Activated T-cell treated with anti-CD3 and anti-CD28 coated beads, Interleukin-2, amount 50 U/mL, for 48 hours (primary cell): Measurements from ENCODE around the gene PAQR7.
"Not testable (repeated sequence)": the region's sequence is repeated elsewhere in the genome, so short reads cannot be mapped to it uniquely, and the experiment has no call there.

Experiments
- DNase-seq, 2 experiments: peaks; one replicate each; pipeline ENCODE4 v3.0.0-alpha.2; 2020

PAQR7 gene

DNA sequence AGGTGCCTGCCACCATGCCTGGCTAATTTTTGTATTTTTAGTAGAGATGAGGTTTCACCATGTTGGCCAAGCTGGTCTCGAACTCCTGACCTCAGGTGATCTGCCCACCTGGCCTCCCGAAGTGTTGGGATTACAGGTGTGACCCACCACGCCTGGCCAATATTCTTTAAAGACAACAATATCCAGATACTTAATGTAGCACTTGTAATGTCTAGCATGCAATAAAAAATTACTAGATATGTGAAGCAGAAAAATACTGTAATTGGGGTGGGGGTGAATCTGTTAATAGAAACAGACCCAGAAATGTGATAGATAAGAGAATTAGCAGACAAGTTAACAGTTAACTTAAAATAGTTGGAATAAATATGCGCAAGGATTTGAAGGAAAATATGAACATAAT lies 35.7 kb downstream of the PAQR7 start:
- DNase-seq: not testable (repeated sequence)

DNA sequence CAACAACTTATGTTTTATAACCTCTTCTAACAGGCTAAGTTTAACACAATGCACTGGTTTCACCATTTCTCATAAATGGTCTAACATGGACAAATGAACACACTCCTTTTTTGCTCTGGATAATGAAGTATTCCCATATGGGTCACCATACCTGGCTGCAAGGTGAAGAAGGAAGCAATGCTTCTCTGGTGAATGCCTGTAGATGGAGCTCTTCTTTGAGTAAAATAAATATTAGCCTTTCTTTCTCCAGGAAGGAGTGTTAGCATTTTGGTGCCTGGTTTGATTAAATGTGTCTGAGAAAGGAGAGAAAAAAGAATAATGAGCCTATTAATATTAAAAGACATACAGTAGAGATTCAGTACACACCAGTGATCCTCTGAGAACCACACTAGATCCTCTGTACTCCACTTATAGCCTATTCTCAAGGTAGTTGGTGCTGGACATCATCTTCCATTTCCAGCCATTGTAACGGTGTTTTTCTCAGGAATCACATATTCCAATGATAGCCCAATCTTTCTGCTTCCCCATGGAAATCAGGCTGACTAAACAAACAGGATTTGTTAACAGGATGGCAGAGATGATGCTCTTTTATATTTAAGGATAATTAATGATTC lies 38.1 kb downstream of the PAQR7 start:
- no peak for DNase-seq

DNA sequence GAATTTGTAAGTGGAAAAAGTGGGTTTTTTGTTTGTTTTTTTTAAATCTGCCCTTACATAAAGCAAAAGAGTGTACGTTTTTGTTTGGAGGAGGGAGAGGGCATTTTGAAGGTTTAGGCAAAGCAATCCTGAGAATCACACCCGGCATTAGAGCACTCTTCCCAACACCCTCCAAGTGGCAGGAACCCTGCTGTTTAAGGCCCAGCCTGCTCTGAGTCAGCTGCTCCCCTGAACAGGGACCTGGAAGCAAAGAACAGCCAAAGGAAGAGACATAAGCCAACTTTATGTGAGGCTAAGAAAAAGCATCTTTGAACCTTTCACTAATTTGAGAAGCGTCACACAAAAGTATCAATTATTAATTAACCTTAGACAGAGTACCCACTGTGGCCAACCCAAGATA lies 38.8 kb downstream of the PAQR7 start:
- DNase-seq: no peak

DNA sequence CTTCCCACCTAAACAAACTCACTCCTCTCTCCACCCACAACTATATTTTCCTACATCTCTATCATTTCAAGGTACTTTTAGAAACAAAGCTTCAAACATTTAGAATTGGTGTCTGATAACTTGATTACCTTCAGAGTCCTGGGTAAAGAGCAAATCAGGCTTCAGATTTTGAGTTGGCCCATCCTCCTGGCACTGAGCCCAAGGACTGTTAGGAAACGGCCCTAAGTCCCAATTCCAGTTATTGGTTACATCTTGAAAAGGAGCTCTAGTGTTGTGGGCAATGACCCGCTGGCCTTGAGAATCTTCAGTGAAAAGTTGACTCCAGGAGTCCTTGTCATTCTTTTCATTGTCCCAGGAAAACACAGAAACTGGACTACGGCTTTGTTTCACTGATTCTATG lies 40.6 kb downstream of the PAQR7 start:
- DNase-seq: no peak

DNA sequence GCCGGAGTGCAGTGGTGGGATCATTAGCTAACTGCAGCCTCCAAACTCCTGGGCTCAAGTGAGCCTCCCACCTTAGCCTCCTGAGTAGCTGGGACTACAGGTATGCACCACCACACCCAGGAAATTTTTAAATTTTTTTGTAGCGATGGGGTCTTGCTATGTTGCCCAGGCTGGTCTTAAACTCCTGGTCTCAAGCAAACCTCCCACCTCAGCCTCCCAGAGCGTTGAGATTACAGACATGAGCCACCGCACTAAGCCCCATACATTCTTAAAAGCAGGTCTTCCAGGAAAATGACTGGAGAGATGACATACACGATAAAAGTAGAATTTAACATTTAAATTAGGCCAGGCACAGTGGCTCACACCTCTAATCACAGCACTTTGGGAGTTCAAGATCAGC lies 42.4 kb downstream of the PAQR7 start:
- DNase-seq: no peak

DNA sequence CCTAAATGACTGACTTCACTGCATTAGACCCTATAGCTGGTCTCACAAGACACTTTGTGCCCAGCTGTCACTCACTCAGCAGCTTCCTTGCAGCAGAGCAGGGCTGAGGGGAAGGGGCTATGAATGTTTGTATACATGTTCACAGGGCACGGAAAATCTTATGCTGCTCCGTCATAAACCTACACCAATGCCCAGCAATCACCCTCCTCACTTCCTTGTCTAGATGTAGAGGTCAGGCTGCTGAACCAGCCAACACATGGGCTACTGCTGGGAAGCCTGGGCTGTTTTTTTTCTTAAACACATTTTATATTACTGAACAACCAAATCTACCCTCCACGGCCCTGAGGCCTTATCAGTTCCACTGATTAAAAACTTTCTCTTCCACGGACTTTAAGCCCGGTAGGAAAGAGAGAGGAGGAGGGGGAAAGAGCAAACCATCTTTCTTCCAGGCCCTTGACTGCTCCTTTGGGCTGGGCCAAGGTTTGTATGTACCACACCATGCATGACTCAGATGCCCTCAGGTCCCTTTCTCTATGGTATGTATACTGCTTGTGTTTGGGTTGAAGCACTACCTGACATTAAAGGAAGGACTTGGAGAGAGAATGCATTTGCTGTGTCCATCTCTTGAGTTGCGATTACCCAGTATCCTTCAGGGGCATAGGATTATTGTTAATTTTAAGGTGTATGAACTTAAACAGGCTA lies 43.0 kb downstream of the PAQR7 start:
- no peak for DNase-seq

DNA sequence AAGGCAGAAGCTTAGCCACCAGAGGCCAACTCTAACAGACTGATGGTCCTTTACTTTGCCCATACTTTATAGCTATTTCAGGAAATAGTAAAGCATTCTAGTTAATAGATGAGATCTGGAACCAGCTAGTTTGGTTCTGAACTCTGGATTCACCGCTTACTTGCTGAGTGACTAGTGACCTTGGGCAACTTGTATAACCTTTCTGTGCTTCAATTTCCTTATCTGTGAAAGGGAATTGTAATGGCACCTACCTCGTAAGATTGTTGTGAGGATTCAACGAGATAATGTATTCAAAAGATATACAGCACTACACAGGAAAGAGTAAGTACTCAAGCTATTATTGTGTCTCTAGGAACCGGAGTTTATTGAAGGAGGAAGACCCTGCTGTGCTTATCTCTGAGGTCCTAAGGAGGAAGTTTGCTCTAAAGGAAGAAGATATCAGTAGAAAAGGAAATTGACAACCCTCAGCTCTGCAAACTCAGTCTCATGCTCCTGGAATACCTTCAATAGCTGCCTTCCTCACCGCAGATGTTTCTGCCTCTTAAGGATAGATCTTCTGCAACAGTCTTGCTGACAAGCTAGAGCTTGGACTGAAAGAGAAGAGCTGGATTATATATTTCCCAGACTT lies 43.8 kb downstream of the PAQR7 start:
- no peak for DNase-seq

DNA sequence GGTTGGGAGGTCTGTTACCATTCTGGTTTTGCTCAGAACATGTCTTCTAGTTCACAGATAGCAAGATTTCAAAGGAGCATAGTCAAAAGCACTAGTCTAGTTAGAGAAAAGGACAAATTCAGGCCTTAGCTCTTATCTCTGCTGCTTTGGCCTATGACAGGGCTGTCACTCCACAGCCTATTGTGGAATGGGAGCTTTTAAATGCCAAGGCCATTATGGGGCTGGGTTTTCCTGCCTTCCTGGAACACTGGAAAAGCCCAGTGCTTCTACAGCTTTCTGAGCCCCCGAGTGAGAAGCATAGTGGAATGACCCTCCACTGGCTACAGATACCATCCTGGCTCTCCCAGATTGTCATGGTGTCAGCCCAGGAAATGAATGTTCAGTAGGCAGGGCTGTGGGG lies 46.5 kb downstream of the PAQR7 start:
- no peak for DNase-seq

DNA sequence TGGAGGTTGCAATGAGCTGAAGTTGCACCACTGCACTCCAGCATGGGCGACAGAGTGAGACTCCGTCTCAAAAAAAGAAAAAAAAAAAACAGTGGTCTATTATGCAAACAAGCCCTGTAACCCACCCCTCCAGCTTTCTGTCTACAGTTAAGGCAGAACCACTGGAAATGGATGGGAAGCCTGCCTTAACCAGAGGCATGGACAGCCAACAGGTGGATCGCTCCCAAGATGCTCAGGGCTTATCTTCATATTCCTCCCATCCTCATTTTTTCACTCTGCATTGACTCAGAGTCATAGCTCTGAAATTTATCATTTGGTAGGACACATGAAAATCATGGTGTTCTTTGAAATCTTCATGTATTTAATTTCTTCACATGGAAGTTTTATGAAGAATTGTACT lies 47.0 kb downstream of the PAQR7 start:
- no peak for DNase-seq

DNA sequence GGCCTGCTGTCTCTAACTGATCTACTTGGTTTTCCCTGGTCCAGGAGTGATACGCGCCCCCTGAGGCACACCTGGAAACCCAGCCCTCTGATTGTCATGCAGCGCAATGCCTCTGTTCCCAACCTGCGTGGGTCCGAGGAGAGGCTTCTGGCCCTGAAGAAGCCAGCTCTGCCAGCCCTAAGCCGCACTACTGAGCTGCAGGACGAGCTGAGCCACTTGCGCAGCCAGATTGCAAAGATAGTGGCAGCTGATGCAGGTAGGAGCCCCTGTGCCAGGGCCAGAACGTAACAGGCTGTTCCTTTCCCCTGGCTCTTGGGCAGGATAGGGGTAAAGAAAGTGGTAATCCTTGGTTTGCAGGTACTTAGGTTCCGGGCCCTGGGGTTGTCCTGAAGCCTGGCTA lies 48.9 kb downstream of the PAQR7 start:
- DNase-seq: no peak

DNA sequence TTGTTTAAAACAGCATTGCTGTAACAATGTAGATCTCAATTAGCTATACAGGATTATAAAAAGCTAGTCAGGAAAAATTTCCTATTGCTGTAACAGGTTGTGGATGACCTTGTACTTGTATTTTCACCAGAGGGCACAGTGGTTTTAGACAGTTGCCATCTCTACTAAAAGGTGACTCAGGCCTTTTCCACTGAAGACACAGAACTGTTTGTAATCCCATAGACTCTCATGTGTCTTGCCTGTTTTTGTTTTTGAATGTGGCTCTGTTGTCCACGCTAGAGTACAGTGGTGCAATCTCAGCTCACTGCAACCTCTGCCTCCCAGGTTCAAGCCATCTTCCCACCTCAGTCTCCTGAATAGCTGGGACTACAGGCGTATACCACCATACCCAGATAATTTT lies 49.9 kb downstream of the PAQR7 start:
- DNase-seq: no peak

DNA sequence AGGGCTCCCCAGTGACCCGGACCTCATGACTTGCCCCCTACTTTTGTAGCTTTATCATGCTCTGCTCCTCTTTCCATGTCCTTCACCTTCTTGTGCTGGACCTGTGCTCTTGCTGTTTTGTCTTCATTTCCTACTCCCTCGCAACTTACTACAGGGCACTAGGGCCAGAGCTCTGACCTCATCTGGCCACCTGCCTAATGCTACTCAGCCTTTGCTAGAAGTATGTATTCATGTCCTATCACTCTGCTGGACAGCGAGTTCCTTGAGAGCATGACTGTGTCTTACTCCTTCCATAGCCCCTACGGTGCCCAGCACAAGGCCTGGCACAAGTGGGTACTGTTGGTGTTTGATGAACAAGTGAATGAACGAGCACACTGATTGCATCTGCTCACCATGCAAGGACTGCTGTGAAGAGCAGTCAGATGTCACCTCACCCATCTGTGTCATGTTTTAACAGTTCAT lies 53.8 kb downstream of the PAQR7 start:
- no peak for DNase-seq

DNA sequence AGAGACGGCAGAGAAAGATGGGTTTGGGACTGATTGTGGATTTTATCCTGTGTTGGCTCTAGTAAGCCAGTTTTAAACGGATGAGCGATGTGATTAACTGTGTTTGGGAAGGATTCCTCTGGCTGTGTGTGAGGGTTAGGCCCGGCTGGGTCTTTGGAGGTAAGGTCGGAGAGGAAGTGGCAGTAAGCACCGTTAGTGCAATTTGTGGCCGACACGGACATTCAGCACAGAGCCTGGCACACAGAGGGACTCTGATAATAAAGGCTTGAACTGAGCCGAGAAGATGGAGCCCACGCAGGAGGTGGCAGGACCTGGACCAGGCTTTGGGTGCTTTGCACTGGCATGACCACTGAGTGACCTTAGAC lies 54.4 kb downstream of the PAQR7 start:
- DNase-seq: no peak

DNA sequence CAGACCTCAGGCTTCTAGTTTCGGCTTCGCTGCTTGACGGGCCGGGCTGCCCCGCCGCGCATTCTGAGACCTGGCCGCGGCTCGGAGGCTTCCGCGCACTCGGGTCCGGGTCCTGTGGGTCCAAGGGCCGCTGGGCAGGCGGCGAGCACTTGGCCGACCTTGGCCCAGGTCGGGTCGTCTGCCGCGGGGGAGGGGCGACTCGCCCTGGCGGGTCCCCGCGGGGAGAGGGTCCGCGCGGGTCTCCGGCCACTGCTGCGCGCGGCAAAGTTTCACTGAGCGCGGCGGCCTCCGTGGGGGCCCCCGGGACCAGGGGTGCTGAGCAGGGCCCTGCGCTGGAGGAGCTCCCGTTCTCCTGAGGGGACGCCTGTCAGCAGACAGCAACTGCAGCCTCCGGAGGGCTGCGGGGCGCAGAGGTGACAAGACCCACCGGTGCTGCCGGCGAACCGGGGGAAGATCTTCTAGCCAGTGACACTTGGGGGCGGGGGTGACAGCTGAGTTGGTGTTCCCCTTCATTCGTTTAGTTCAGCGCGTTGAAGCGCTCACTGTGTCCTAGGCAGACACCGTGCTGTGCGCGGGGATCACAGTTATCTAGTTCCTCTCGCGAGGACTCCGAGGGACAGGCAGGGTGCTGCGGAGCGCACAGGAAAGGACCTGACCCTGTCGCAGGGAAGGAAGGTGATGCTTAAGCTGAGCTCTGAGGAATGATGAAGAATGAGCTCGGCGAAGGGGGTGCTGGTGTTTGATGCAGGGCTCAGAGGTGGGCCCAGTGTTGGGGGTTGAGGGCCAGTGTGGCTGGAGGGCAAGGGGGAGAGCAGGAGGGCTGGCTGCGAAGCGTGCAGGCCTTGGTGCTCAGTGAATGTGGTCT lies 55.0 kb downstream of the PAQR7 start:
- peak; percentile 80 to 81 for DNase-seq

DNA sequence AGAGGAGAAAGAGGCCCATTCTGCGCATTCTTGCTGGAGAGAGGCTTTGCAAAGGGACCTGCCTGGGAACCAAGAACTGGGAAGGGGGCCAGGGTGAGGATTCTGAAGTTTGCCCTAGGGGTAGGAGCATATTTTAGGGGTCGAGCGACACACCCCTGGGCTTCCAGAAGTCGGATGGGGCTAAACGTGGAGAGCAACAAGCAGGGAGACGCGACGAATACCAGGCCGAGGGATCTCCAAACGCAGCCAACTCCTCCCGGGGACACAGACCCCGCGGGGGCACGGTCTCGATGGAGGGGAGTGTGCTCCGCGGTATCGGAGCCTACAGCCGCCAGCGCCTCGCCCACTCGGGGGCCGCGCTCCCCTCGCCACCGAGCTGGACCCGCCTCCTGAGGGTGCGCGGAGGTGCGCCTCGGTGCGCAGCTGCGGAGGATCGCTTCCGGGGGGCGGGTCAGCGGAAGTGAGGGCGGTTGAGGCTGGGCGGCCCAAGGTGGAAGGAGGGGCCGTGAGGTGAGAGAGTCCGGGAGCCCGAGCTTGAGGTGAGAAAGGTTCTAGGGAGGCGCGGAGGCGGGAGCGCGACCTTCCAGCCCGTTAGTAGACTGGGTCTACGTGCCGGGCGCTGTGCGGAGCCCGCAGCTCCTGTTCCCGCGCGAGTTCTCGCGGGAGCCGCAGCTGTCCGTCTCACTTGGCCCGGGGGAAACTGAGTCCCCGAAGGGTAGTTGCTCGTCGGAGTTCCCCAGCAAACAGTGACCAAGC lies 55.8 kb downstream of the PAQR7 start, which contains the start of gene MTFR1L:
Gene MTFR1L, plus strand, starts transcription at position 464 of the 756 bp plus-strand sequence. CDS start 3,151 bp downstream, outside the sequence.
- DNase-seq: peak; percentile 94 to 96

DNA sequence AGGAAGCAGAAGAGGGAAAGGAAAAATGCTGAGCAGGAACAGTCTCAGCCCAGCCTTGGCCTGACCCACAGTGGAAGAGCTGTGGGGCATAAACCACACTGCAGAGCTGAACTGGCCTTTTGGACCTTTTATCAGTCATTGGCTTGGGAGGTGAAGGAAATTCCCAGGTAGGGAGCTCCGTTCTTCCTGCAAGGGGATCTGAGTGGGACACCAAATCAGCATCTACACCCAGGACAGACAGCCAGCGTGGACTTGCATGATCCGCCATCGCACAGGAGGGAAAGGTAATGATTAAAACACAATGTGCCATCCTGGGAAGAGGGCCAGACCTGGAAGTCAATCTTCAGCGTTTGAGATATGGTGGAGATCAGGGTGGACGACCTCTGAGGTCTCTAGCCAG lies 56.9 kb downstream of the PAQR7 start:
- DNase-seq: no peak

DNA sequence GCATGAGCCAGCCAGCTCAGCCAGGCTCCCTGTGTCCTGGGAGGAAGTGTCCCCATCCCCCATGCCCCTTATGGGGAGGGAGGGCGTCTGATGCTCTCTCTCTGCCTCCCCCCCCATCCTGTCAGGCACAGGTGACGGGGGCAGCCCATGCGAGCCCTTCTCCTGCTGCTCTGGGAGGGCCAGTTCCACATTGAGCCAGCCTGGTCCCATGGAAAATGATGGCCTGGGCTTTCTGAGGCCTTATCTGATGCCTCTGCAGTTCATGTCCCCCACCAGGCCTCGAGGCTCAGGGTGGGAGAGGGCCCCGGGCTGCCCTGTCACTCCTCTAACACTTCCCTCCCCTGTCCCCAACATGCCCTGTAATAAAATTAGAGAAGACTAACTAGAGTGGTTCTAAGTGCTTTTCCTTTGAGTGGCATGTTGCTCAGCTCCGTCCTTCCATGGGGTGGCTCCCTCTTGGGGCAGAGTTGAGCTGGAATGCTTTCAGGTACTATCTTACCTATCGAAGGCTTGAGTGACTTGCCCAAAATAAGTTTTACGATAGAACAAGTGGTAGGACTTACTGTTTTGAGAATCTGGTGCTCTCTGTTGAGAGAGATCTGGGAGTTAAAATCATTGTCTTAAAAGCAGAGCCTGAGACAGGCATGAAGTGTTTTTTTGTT lies 57.5 kb downstream of the PAQR7 start:
- DNase-seq: no peak

DNA sequence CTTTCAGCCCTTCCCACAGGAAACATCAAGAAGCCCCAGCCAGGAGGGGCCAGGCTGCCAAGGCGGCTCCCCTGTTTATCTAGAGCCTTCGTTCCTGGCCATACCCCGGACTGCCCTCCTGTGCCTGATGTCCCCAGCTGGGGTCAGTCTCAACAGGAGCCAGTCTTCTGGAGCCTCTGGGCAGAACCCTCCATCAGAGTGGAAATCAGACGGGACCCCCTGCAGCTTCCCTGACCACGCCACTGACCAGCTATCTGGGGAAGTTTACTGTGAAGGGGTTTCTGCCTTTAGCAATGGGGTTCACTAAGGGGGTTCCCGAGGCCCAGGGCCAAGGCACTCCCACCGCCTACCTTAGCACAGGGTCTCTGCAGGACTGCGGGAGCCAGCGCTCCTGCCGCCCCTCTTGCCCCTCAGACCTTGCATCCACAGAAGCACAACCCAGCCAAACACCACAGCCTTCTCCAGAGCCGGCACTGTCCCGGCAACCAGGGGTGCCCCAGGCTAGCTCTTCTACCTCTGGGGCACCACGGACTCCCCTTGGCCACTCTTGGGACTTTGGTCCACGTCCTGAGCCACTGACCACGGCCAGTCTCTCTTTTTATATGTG lies 59.3 kb downstream of the PAQR7 start:
- peak; percentile 3 to 11 for DNase-seq

DNA sequence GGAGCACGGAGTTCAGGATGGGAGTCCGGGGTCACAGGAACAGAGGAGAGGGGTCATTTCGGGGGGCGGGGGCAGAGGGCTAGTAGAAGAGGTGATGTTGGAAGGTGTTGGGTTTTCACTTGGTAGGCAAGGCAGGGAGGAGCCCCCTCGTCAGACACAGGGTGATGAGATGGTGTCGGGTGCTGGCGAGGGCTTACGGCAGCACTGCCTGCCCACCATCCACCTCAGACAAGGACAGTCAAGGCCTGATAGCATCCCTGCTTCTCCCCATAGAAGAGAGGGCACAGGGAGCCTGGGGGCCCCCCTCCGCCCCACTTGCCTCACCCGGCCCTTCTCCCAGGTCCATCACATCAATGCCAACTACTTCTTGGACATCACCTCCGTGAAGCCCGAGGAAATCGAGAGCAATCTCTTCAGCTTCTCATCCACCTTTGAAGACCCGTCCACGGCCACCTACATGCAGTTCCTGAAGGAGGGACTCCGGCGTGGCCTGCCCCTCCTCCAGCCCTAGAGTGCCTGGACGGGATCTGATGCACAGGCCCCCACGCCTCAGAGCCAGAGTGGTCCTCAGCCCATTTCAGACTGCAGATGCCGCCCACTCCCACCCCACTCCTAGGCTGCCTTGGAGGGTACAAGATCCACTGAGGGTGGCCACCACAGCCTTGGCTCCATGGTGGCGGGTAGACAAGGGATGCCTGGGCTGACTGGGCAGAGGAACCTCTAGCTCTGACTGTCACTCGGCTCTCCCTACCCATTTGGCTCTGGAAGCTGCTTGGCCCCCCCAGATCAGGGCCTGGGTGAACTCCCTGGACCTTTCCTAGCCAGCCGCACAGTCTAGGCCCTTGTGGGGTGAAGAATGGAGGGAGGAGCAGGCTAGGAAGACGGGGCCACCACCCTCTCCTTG lies 60.0 kb downstream of the PAQR7 start:
- DNase-seq: peak in 1 of 2 experiments; percentile 14

DNA sequence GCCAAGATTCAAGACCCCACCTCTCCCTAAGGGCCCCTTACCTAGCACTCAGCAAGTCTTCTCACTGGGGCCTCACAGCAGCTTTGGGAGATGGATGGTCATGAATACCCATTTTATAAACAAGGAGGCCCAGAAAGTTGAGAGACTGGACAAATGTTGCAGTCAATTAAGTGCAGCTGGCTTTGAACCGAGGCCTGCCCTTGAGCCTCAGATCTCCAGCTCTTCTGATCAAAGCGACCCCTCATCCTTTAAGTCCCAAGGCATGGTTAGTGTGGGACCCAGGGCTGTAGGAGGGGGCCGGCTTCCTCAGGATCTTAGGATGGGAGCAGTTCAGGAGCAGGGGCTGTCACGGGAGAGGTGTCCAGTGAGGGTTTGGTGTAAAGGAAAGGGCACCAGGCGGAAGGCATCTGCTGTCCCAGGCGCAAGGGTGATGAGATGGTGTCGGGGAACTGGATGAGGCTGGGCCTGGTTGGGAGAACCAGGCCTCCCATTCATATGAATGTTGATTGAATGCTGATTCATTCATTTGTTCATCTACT lies 60.9 kb downstream of the PAQR7 start:
- no peak for DNase-seq
